CD14-positive monocyte (primary cell): Measurements from ENCODE around the gene COL12A1. TPM values are rescaled to one million over a fixed set of nuclear protein-coding genes. Genes with fewer than 3 reads are reported as not detected.
A peak's percentile ranks its signal among the peaks of the same experiment; 100 is the strongest.

Experiments used
- DNase-seq, 3 donors: peaks; one replicate each; pipeline ENCODE4 v3.0.0-alpha.2; 2011 to 2022
- H2AFZ ChIP-seq: 2 replicates; pipeline ENCODE4 v1.6.0; 2012; ENCODE audit warnings: mild to moderate bottlenecking, low read depth, low read length, inconsistent platforms; ENCODE audit not compliant: insufficient read depth, poor library complexity, severe bottlenecking
- H3K27ac ChIP-seq, 2 donors: 1 replicate in 1 of 2; 2 replicates in 1 of 2; pipeline ENCODE4 v1.5.1; 2012 to 2013; ENCODE audit warnings: low read length in 2 of 2, control low read depth in 1 of 2, inconsistent platforms in 1 of 2, low read depth in 1 of 2, mild to moderate bottlenecking in 1 of 2
- H3K27me3 ChIP-seq, 2 donors: one replicate each; pipeline versions ENCODE4 v1.6.0 to v1.6.1; 2011 to 2013; ENCODE audit warnings: low read length in 2 of 2; ENCODE audit not compliant: control insufficient read depth in 2 of 2, insufficient read depth in 2 of 2
- H3K36me3 ChIP-seq, 2 donors: replicated peaks in 1 of 2; 1 replicate in 1 of 2; 2 replicates in 1 of 2; pipeline versions ENCODE4 v1.5.1 to v1.6.1; 2012 to 2013; ENCODE audit warnings: low read length in 2 of 2, control low read depth in 1 of 2, inconsistent platforms in 1 of 2, mild to moderate bottlenecking in 1 of 2; ENCODE audit not compliant: insufficient read depth in 2 of 2, control insufficient read depth in 1 of 2
- H3K4me1 ChIP-seq, 2 donors: 1 replicate in 1 of 2; 2 replicates in 1 of 2; pipeline versions ENCODE4 v1.5.1 to v1.6.1; 2012 to 2013; ENCODE audit warnings: low read length in 2 of 2, control low read depth in 1 of 2, inconsistent platforms in 1 of 2, mild to moderate bottlenecking in 1 of 2, moderate library complexity in 1 of 2; ENCODE audit not compliant: insufficient read depth in 2 of 2, control insufficient read depth in 1 of 2
- H3K4me2 ChIP-seq: replicated peaks from 2 replicates; pipeline ENCODE3; 2012; ENCODE audit warnings: low read length, moderate library complexity, mild to moderate bottlenecking; ENCODE audit not compliant: poor library complexity, severe bottlenecking; ENCODE audit errors: extremely low read depth
- H3K4me3 ChIP-seq, 3 experiments: fragments of 200-600 bp in 1 of 3; sonication (generic) in 1 of 3; replicated peaks in 1 of 3; 1 replicate in 2 of 3; 2 replicates in 1 of 3; pipeline ENCODE4 v1.5.1; 2011 to 2013; ENCODE audit warnings: low read length in 3 of 3, mild to moderate bottlenecking in 3 of 3, control low read depth in 2 of 3, low read depth in 2 of 3, inconsistent platforms in 1 of 3, moderate library complexity in 1 of 3
- H3K79me2 ChIP-seq: 2 replicates; pipeline ENCODE4 v1.6.0; 2012; ENCODE audit warnings: mild to moderate bottlenecking, control low read depth, inconsistent platforms, low read length, moderate library complexity; ENCODE audit not compliant: insufficient read depth
- H3K9ac ChIP-seq: 2 replicates; pipeline ENCODE4 v1.6.0; 2017; ENCODE audit warnings: low read length, mild to moderate bottlenecking; ENCODE audit not compliant: insufficient read depth, poor library complexity, severe bottlenecking
- H3K9me3 ChIP-seq, 2 donors: replicated peaks in 1 of 2; 1 replicate in 1 of 2; 2 replicates in 1 of 2; pipeline versions ENCODE4 v1.5.1 to v1.6.1; 2012 to 2013; ENCODE audit warnings: low read length in 2 of 2, control low read depth in 1 of 2; ENCODE audit not compliant: control insufficient read depth in 1 of 2, insufficient read depth in 1 of 2
- H4K20me1 ChIP-seq: 2 replicates; pipeline ENCODE4 v1.6.0; 2012; ENCODE audit warnings: mild to moderate bottlenecking, low read length, control low read depth, moderate library complexity; ENCODE audit not compliant: insufficient read depth
- H3K27ac Mint-ChIP-seq, 7 donors: one replicate each; pipeline ENCODE4 v1.8.0; 2020; ENCODE audit warnings: mild to moderate bottlenecking in 7 of 7, mixed read lengths in 7 of 7, moderate library complexity in 6 of 7, inconsistent platforms in 2 of 7
- H3K27me3 Mint-ChIP-seq, 3 donors: one replicate each; pipeline ENCODE4 v1.8.0; 2021 to 2022; ENCODE audit warnings: low read depth in 3 of 3, mild to moderate bottlenecking in 3 of 3, mixed read lengths in 3 of 3, moderate library complexity in 3 of 3, inconsistent platforms in 1 of 3
- H3K36me3 Mint-ChIP-seq, 2 donors: one replicate each; pipeline ENCODE4 v1.8.0; 2020; ENCODE audit warnings: mixed read lengths in 2 of 2, inconsistent platforms in 1 of 2, mild to moderate bottlenecking in 1 of 2
- H3K4me1 Mint-ChIP-seq: one replicate; pipeline ENCODE4 v1.8.0; 2020; ENCODE audit warnings: mild to moderate bottlenecking, mixed read lengths
- H3K4me3 Mint-ChIP-seq, 2 donors: one replicate each; pipeline ENCODE4 v1.8.0; 2020; ENCODE audit warnings: mild to moderate bottlenecking in 2 of 2, mixed read lengths in 2 of 2, moderate library complexity in 1 of 2
- H3K9me3 Mint-ChIP-seq, 7 donors: one replicate each; pipeline ENCODE4 v1.8.0; 2020 to 2022; ENCODE audit warnings: mixed read lengths in 7 of 7, mild to moderate bottlenecking in 6 of 7, moderate library complexity in 6 of 7, inconsistent platforms in 2 of 7
- WGBS: methylation state at CpG from one replicate; pipeline ENCODE4 v1.1.5; 2013; ENCODE audit warnings: missing lambda C conversion rate; ENCODE audit not compliant: insufficient coverage; 5-methylcytosine and 5-hydroxymethylcytosine counted together
- intact Hi-C, 2 donors: fragments of 100-400 bp; cut with micrococcal nuclease; formaldehyde crosslinking; loops; one replicate each; pipeline versions ENCODE4 v1.15.0 to v1.15.1; 2023
- polyA plus RNA-seq, 3 donors: library from polyadenylated mRNA; depleted of rRNA in 1 of 3; unstranded in 2 of 3; stranded (reverse) in 1 of 3; fragments of 300-500 nt in 2 of 3; fragments of >200 nt in 1 of 3; fragmentation: Illumina TruSeq in 2 of 3; gene quantifications; 1 replicate in 2 of 3; 2 replicates in 1 of 3; pipeline ENCODE4 v1.2.3, GENCODE V29; 2012 to 2021
- TF ChIP-seq, protein P1 (sequence below): fragments of 200-600 bp; IDR thresholded peaks from one replicate; pipeline ENCODE4 v1.8.0; 2022; ENCODE audit warnings: antibody characterized with exemption, mild to moderate bottlenecking

COL12A1 gene
- polyA plus RNA-seq, 3 donors: not detected

GRCh38 chr6:75206576-75207342 lies 906 bp upstream of the COL12A1 start:
- Histone ChIP-seq H3K4me2 (peak overlapping the region; percentile 41), H3K27ac (no peak overlapping the region), H3K4me3 (peak overlapping the region in 1 of 3 experiments; percentile 25), H3K9ac (no peak overlapping the region), H4K20me1 (no peaks in the 10 kb centered on the region), H3K9me3 (peaks cover 0 to 40% of the 10 kb centered on the region in 2 donors), H3K27me3 (peaks cover 67 to 80% of the 10 kb centered on the region in 2 donors), H2AFZ (peak overlapping the region; percentile 55), H3K79me2 (no peaks in the 10 kb centered on the region), H3K4me1 (peaks cover 32 to 44% of the 10 kb centered on the region in 2 donors), H3K36me3 (no peaks in the 10 kb centered on the region)
- peaks cover 56% of the 10 kb centered on the region for H3K4me1 Mint-ChIP-seq
- intact Hi-C loops: no loop called here
- H3K36me3 Mint-ChIP-seq: peaks cover 0 to 18% of the 10 kb centered on the region in 2 donors
- DNase-seq: no peak
- peak overlapping the region in 1 of 7 donors; percentile 81 for H3K27ac Mint-ChIP-seq
- H3K27me3 Mint-ChIP-seq: peaks cover 74 to 84% (median 83%) of the 10 kb centered on the region in 3 donors
- H3K9me3 Mint-ChIP-seq: peaks cover 0 to 27% (median 17%) of the 10 kb centered on the region in 7 donors
- TF ChIP-seq, protein P1, sequence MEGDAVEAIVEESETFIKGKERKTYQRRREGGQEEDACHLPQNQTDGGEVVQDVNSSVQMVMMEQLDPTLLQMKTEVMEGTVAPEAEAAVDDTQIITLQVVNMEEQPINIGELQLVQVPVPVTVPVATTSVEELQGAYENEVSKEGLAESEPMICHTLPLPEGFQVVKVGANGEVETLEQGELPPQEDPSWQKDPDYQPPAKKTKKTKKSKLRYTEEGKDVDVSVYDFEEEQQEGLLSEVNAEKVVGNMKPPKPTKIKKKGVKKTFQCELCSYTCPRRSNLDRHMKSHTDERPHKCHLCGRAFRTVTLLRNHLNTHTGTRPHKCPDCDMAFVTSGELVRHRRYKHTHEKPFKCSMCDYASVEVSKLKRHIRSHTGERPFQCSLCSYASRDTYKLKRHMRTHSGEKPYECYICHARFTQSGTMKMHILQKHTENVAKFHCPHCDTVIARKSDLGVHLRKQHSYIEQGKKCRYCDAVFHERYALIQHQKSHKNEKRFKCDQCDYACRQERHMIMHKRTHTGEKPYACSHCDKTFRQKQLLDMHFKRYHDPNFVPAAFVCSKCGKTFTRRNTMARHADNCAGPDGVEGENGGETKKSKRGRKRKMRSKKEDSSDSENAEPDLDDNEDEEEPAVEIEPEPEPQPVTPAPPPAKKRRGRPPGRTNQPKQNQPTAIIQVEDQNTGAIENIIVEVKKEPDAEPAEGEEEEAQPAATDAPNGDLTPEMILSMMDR: no peak
- peak overlapping the region; percentile 45 to 87 for H3K4me3 Mint-ChIP-seq
- 3% methylated on average over 24 of the region's 35 CpGs for WGBS

GRCh38 chr6:75204959-75205775 lies 686 bp downstream of the COL12A1 start:
- peak overlapping the region; percentile 41 for H3K4me2 ChIP-seq
- no peak overlapping the region for H3K27ac Mint-ChIP-seq
- H3K9me3 ChIP-seq: peaks cover 0 to 44% of the 10 kb centered on the region in 2 donors
- H2AFZ ChIP-seq: no peak overlapping the region
- no peak overlapping the region for H3K9ac ChIP-seq
- DNase-seq: no peak
- no peak overlapping the region for H3K4me3 ChIP-seq
- peak overlapping the region in 1 of 2 donors; percentile 87 for H3K4me3 Mint-ChIP-seq
- H3K27me3 Mint-ChIP-seq: peaks cover 85 to 93% (median 93%) of the 10 kb centered on the region in 3 donors
- H3K36me3 ChIP-seq: no peaks in the 10 kb centered on the region
- TF ChIP-seq, protein P1: no peak
- peaks cover 0 to 27% (median 17%) of the 10 kb centered on the region in 7 donors for H3K9me3 Mint-ChIP-seq
- WGBS: 2% methylated on average over 38 of the region's 47 CpGs
- H3K36me3 Mint-ChIP-seq: peaks cover 0 to 18% of the 10 kb centered on the region in 2 donors
- intact Hi-C loops: no loop called here
- no peaks in the 10 kb centered on the region for H3K79me2 ChIP-seq
- H3K27ac ChIP-seq: no peak overlapping the region
- H3K27me3 ChIP-seq: peaks cover 78 to 92% of the 10 kb centered on the region in 2 donors
- H3K4me1 Mint-ChIP-seq: peaks cover 56% of the 10 kb centered on the region
- H3K4me1 ChIP-seq: peaks cover 32 to 44% of the 10 kb centered on the region in 2 donors
- H4K20me1 ChIP-seq: no peaks in the 10 kb centered on the region
